Measurements from ENCODE around the gene HOXA6. TPM values are rescaled to one million over a fixed set of nuclear protein-coding genes. Genes with fewer than 3 reads are reported as not detected.

HOXA6 gene
- polyA plus RNA-seq, 2 of the 4 experiments (the other 2 are of a cell fraction) = 0.90 to 2.1 TPM

DNA sequence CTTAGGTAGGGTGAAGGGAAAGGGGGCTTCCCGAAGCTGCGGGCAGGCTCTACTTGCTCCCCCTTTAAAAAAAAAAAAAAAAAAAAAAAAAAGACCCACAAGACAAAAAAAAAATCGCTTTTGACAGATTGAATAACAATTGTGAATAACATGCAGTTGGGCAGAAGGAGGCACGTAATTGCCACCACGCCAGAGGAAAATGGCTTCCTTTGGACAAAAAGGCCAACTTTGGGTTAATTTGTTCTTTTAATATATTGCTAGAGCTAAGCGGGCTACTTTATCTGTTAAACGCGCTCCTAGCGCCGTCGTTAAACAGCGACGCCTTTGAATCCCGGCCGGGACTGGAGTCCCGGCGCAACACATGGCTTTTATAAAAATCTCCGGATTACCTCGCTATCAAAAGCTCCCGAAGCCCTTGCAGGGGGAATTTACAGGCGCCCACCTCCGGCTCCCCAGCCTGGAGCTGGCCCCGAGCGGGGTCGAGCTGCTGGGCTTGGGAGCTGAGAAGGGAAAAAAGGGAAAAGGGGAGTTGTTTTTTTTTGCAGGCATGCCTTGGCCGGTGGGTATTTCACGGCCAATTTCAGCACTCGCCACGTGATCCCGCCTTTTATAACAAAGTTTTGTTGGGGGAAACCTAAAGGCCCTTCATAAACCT is 36.2 kb upstream of the HOXA6 start:
- ChIA-PET POLR2A (interaction anchor here (0.7 kb wide), 1 partner anchor 9 kb away, joined by 4 read pairs; no protein-coding TSS in a partner anchor), CTCF (interaction anchor here (1.5 to 4.2 kb wide), 2 partner anchors 12 to 873 kb away, joined by 3 to 27 read pairs; no protein-coding TSS in a partner anchor)
- no peak for ATAC-seq
- FAIRE-seq = no peak
- peak overlapping the region; percentile 49 for H3K4me3 ChIP-seq
- TF ChIP-seq TP53 (CRISPR knock-in tag; IDR thresholded peaks at IDR 0.05) = no peak
- TF ChIP-seq EP300 (IDR thresholded peaks at IDR 0.05) = no peak
- TF ChIP-seq, protein P1, sequence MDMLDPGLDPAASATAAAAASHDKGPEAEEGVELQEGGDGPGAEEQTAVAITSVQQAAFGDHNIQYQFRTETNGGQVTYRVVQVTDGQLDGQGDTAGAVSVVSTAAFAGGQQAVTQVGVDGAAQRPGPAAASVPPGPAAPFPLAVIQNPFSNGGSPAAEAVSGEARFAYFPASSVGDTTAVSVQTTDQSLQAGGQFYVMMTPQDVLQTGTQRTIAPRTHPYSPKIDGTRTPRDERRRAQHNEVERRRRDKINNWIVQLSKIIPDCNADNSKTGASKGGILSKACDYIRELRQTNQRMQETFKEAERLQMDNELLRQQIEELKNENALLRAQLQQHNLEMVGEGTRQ (IDR thresholded peaks at IDR 0.05) = peak; percentile 54
- TF ChIP-seq, protein P2, sequence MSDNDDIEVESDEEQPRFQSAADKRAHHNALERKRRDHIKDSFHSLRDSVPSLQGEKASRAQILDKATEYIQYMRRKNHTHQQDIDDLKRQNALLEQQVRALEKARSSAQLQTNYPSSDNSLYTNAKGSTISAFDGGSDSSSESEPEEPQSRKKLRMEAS (IDR thresholded peaks at IDR 0.05) = peak; percentile 59; the same call in 1 of the 2 replicates
- H3K9me3 ChIP-seq = no peaks in the 10 kb centered on the region
- H3K4me1 ChIP-seq = peaks cover 27% of the 10 kb centered on the region
- H3K27ac ChIP-seq = peak overlapping the region; percentile 69 to 94
- DNase-seq (ENCODE audit: low read depth in 1 of 2, low spot score in 1 of 2) = no peak
- 60% methylated on average over 30 of the region's 30 CpGs for WGBS (ENCODE audit: missing lambda C conversion rate)
- peak overlapping the region; percentile 77 for H3K4me2 ChIP-seq

DNA sequence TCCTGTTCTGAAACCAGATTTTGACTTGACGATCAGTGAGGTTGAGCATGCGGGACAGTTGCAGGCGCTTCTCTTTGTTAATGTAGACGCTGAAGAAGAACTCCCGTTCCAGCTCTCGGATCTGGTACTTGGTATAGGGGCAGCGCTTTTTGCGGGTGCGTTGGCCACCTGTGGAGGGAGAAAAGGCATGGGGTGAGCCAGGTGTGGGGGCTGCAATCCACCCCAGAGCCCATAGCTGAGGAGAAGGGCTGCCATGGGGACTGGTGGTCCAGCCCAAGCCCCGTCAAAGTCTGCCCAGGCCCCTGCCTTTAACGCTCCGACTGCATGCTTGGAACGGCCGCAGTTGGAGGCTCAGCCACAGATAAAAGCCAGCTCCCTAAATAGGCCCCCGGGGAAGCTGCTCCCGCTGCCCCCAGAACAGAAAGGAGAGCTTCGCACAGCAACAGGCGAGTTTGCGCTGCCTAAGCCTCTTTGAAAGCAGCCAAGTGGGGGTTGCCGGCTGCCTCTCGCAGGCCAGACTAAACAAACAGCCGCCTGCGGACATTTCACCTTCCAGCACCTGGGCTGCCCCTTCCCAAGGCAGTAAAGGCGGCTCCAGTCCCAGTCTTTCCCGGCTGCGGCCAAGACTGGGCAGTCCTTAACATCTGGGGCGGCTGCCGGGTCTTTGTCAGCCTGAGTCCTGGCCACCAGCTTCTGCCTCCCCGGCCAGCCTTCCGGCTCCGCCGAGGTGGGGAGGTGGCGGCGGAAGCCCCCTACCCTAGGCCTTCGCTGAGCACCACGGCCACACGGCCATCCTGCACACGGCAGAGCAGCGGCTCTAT is 35.5 kb upstream of the HOXA6 start:
- CTCF ChIA-PET = interaction anchor here (1.2 to 2.1 kb wide), 5 partner anchors 12 to 874 kb away, joined by 3 to 6 read pairs (median 3); no protein-coding TSS in a partner anchor
- Histone ChIP-seq H3K9me3 (no peaks in the 10 kb centered on the region), H3K27ac (peak overlapping the region in 1 of 2 experiments; percentile 30; a peak in 1 of 6 replicates), H3K4me2 (peak overlapping the region; percentile 77), H3K4me3 (no peak overlapping the region), H3K4me1 (peaks cover 27% of the 10 kb centered on the region)
- TF ChIP-seq MAFK (IDR thresholded peaks at IDR 0.05; ENCODE audit: partially characterized antibody) (no peak), MYC (IDR thresholded peaks at IDR 0.05; ENCODE audit: borderline replicate concordance, low read length) (no peak), TFCP2L1 (CRISPR knock-in tag; IDR thresholded peaks at IDR 0.05) (no peak), CEBPB (IDR thresholded peaks at IDR 0.05) (no peak), KDM1A (IDR thresholded peaks at IDR 0.05; ENCODE audit: low read depth) (no peak), EHMT2 (IDR thresholded peaks at IDR 0.05; ENCODE audit: low read depth) (no peak), KDM5A (IDR thresholded peaks at IDR 0.05) (no peak), EP300 (IDR thresholded peaks at IDR 0.05) (no peak), POLR2A (IDR thresholded peaks at IDR 0.05; ENCODE audit: low read length) (no peak), SMC3 (IDR thresholded peaks at IDR 0.05) (no peak), JUN (IDR thresholded peaks at IDR 0.05) (no peak), FOXS1 (CRISPR knock-in tag; IDR thresholded peaks at IDR 0.05) (no peak), FOSL2 (IDR thresholded peaks at IDR 0.05) (no peak), FOSL2 (CRISPR knock-in tag; IDR thresholded peaks at IDR 0.05) (no peak), ZC3H11A (IDR thresholded peaks at IDR 0.05) (no peak), RFX5 (IDR thresholded peaks at IDR 0.05) (no peak)
- TF ChIP-seq, protein P1 (IDR thresholded peaks at IDR 0.05) = no peak
- TF ChIP-seq, protein P3, sequence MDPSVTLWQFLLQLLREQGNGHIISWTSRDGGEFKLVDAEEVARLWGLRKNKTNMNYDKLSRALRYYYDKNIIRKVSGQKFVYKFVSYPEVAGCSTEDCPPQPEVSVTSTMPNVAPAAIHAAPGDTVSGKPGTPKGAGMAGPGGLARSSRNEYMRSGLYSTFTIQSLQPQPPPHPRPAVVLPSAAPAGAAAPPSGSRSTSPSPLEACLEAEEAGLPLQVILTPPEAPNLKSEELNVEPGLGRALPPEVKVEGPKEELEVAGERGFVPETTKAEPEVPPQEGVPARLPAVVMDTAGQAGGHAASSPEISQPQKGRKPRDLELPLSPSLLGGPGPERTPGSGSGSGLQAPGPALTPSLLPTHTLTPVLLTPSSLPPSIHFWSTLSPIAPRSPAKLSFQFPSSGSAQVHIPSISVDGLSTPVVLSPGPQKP (IDR thresholded peaks at IDR 0.05; ENCODE audit: low read depth, low read length) = no peak
- POLR2A ChIA-PET = no interaction called here
- WGBS (ENCODE audit: missing lambda C conversion rate) = 97% methylated on average over 32 of the region's 39 CpGs
- DNase-seq (ENCODE audit: low read depth in 1 of 2, low spot score in 1 of 2) (no peak), FAIRE-seq (no peak), ATAC-seq (no peak)
